GM23338 (cell line): ENCODE results near the gene FRMPD1. TPM values are rescaled to one million over a fixed set of nuclear protein-coding genes. Genes with fewer than 3 reads are reported as not detected.

Experiments used
- ATAC-seq: fragments of 200-7000 bp; cut with Tn5 transposase; 3 replicates; pipeline ENCODE4 v1.9.1; 2020
- DNase-seq: peaks from one replicate; pipeline ENCODE4 v3.0.0-alpha.2; 2015; ENCODE audit warnings: low spot score
- H2AFZ ChIP-seq: fragments of 200-600 bp; sonication (generic); 2 replicates; pipeline ENCODE4 v1.8.0; 2016; ENCODE audit warnings: antibody characterized with exemption, mild to moderate bottlenecking, moderate library complexity
- H3F3A ChIP-seq: fragments of 200-600 bp; sonication (generic); replicated peaks from 2 replicates; pipeline ENCODE4 v1.8.0; 2017; ENCODE audit warnings: antibody characterized with exemption, mixed run types, low read depth
- H3K27ac ChIP-seq: fragments of 200-600 bp; sonication (generic); 2 replicates; pipeline ENCODE4 v1.6.1; 2016; ENCODE audit warnings: low read depth
- H3K27me3 ChIP-seq: fragments of 200-600 bp; sonication (generic); 2 replicates; pipeline ENCODE4 v1.8.0; 2016; ENCODE audit warnings: mild to moderate bottlenecking, mixed run types, moderate library complexity; ENCODE audit not compliant: insufficient read depth
- H3K36me3 ChIP-seq: fragments of 200-600 bp; sonication (generic); 2 replicates; pipeline ENCODE4 v1.8.0; 2016; ENCODE audit warnings: mild to moderate bottlenecking; ENCODE audit not compliant: insufficient read depth
- H3K4me1 ChIP-seq: fragments of 200-600 bp; sonication (generic); 2 replicates; pipeline ENCODE4 v1.8.0; 2016; ENCODE audit warnings: mild to moderate bottlenecking, moderate library complexity; ENCODE audit not compliant: insufficient read depth
- H3K4me2 ChIP-seq: fragments of 200-600 bp; sonication (generic); 2 replicates; pipeline ENCODE4 v1.7.1; 2017; ENCODE audit warnings: mixed run types
- H3K4me3 ChIP-seq: fragments of 200-600 bp; sonication (generic); 2 replicates; pipeline ENCODE4 v1.6.1; 2016; ENCODE audit warnings: mixed run types
- H3K79me2 ChIP-seq: fragments of 200-600 bp; sonication (generic); replicated peaks from 2 replicates; pipeline ENCODE4 v1.8.0; 2017; ENCODE audit warnings: mild to moderate bottlenecking; ENCODE audit not compliant: insufficient read depth
- H3K9me2 ChIP-seq: fragments of 200-600 bp; sonication (generic); 2 replicates; pipeline ENCODE4 v1.8.0; 2017; ENCODE audit not compliant: insufficient read depth
- H4K20me1 ChIP-seq: fragments of 200-600 bp; sonication (generic); replicated peaks from 2 replicates; pipeline ENCODE4 v1.8.0; 2017; ENCODE audit warnings: mild to moderate bottlenecking; ENCODE audit not compliant: insufficient read depth
- H3K27ac Mint-ChIP-seq: 2 replicates; pipeline ENCODE4 v1.8.0; 2020; ENCODE audit warnings: inconsistent platforms, mild to moderate bottlenecking, moderate library complexity, mixed read lengths
- H3K27me3 Mint-ChIP-seq: 3 replicates; pipeline ENCODE4 v1.8.0; 2022; ENCODE audit warnings: low read depth, mild to moderate bottlenecking, moderate library complexity, mixed read lengths, inconsistent platforms; ENCODE audit not compliant: insufficient read depth, poor library complexity
- H3K36me3 Mint-ChIP-seq: 3 replicates; pipeline ENCODE4 v1.8.0; 2021; ENCODE audit warnings: low read depth, mild to moderate bottlenecking, inconsistent platforms, moderate library complexity, mixed read lengths
- H3K4me1 Mint-ChIP-seq: 3 replicates; pipeline ENCODE4 v1.8.0; 2020; ENCODE audit warnings: mild to moderate bottlenecking, inconsistent platforms, mixed read lengths
- H3K4me3 Mint-ChIP-seq: 3 replicates; pipeline ENCODE4 v1.8.0; 2021; ENCODE audit warnings: moderate library complexity, mild to moderate bottlenecking, inconsistent platforms, mixed read lengths
- H3K9me3 Mint-ChIP-seq: 3 replicates; pipeline ENCODE4 v1.8.0; 2020; ENCODE audit warnings: moderate library complexity, mild to moderate bottlenecking, inconsistent platforms, mixed read lengths
- ETS1 ChIP-seq: IDR thresholded peaks from 2 replicates; pipeline ENCODE4 v1.6.1; 2016; ENCODE audit warnings: antibody characterized with exemption
- EZH2phosphoT487 ChIP-seq: fragments of 200-600 bp; sonication (generic); IDR thresholded peaks from one replicate; pipeline ENCODE4 v1.8.1; 2018; ENCODE audit warnings: antibody characterized with exemption; ENCODE audit not compliant: unreplicated experiment
- NANOG ChIP-seq: IDR thresholded peaks from 2 replicates; pipeline ENCODE4 v1.6.1; 2016; ENCODE audit warnings: antibody characterized with exemption, borderline replicate concordance
- REST ChIP-seq: IDR thresholded peaks from one replicate; pipeline ENCODE4 v1.6.1; 2018; ENCODE audit warnings: antibody characterized with exemption; ENCODE audit not compliant: unreplicated experiment
- ZNF331 ChIP-seq: fragments of 250-450 bp; sonication (Bioruptor Pico); IDR thresholded peaks from 2 replicates; pipeline ENCODE4 v1.5.0; 2020; ENCODE audit warnings: low read depth, mild to moderate bottlenecking, moderate library complexity
- ZNF462 ChIP-seq: fragments of 250-450 bp; sonication (Bioruptor Pico); IDR thresholded peaks from 2 replicates; pipeline ENCODE4 v1.5.0; 2020; ENCODE audit warnings: mild to moderate bottlenecking, moderate library complexity
- polyA plus RNA-seq: library from polyadenylated mRNA; unstranded; fragments of >200 nt; fragmentation: Nextera tagmentation; extraction: Ambion mirVana; gene quantifications from 2 replicates; pipeline ENCODE4 v1.2.1, GENCODE V29; 2016
- total RNA-seq: library from RNA; depleted of rRNA; stranded (reverse); fragments of >200 nt; shearing (Covaris generic); gene quantifications from 2 replicates; pipeline ENCODE4 v1.2.3, GENCODE V29; 2014
- TF ChIP-seq, protein P1 (sequence below), 2 experiments: fragments of 200-600 bp in 1 of 2; sonication (generic) in 1 of 2; conservative IDR thresholded peaks; 2 replicates each; pipeline versions ENCODE4 v1.5.1 to v1.6.1; 2016 to 2017; ENCODE audit warnings: antibody characterized with exemption in 2 of 2, low read depth in 2 of 2, mild to moderate bottlenecking in 2 of 2, moderate library complexity in 1 of 2

Gene FRMPD1
- total and polyA plus RNA-seq, 2 experiments from 2014 or later, result 0.23 to 0.63 TPM

DNA sequence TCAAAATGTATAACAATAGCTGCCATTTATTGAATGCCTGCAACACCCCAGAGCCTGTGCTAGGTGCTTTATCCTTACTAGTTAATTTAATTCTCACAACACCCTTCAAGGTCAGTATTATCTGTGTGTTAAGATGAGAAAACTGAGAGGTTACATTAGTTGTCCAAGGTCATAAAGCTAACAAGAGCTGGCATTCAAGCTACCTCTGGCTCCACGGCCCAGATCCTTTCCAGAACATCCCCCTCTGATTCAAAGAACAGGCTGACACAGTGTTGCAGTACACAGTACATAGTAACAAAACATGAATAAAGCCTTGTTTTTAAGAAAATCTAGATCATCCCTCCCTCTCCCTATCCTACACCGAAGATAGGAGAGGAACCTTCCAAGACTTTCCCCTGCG, 9.4 kb upstream of the FRMPD1 start:
- Histone ChIP-seq H3K4me2 (no peak overlapping the region), H3K4me1 (no peaks in the 10 kb centered on the region), H3K27me3 (peaks cover 5% of the 10 kb centered on the region; the same call in 1 of the 2 replicates), H3K27ac (no peak overlapping the region), H2AFZ (no peak overlapping the region), H3F3A (no peaks in the 10 kb centered on the region), H3K9me2 (no peaks in the 10 kb centered on the region), H3K36me3 (no peaks in the 10 kb centered on the region), H3K4me3 (no peak overlapping the region), H4K20me1 (no peaks in the 10 kb centered on the region), H3K79me2 (no peaks in the 10 kb centered on the region)
- Mint-ChIP-seq H3K4me1 (peaks cover 5% of the 10 kb centered on the region; the same call in 1 of the 3 replicates), H3K9me3 (no peaks in the 10 kb centered on the region), H3K27ac (no peak overlapping the region), H3K4me3 (no peak overlapping the region), H3K27me3 (peaks cover 1% of the 10 kb centered on the region), H3K36me3 (no peaks in the 10 kb centered on the region)
- no peak for DNase-seq
- TF ChIP-seq ETS1, result no peak
- TF ChIP-seq REST, result no peak
- TF ChIP-seq, protein P1, sequence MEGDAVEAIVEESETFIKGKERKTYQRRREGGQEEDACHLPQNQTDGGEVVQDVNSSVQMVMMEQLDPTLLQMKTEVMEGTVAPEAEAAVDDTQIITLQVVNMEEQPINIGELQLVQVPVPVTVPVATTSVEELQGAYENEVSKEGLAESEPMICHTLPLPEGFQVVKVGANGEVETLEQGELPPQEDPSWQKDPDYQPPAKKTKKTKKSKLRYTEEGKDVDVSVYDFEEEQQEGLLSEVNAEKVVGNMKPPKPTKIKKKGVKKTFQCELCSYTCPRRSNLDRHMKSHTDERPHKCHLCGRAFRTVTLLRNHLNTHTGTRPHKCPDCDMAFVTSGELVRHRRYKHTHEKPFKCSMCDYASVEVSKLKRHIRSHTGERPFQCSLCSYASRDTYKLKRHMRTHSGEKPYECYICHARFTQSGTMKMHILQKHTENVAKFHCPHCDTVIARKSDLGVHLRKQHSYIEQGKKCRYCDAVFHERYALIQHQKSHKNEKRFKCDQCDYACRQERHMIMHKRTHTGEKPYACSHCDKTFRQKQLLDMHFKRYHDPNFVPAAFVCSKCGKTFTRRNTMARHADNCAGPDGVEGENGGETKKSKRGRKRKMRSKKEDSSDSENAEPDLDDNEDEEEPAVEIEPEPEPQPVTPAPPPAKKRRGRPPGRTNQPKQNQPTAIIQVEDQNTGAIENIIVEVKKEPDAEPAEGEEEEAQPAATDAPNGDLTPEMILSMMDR (conservative IDR thresholded peaks at IDR 0.05; ENCODE audit: low read depth in 2 of 2), result no peak
- ATAC-seq, result no peak

DNA sequence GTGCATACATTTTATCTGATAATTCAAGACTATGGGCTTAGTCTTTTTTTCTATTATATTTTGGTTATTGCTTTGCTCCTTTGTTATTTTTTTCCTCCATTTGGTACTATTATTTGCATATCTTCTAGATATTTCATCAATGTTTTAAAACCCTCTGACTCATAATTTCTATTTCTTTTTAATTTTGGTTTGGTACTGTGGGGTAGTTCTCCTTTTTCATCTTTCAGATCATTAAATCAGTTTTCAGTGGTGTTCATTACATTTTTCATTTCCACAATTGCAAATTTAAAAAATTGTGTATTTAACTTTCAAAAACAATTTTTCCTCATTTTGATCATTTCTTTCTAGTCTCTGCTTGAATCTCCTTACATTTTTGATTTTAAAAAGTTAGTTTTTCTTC, 7.5 kb upstream of the FRMPD1 start:
- Mint-ChIP-seq H3K27ac (no peak overlapping the region), H3K4me1 (peaks cover 5% of the 10 kb centered on the region; the same call in 1 of the 3 replicates), H3K4me3 (no peak overlapping the region), H3K9me3 (no peaks in the 10 kb centered on the region), H3K36me3 (no peaks in the 10 kb centered on the region), H3K27me3 (peaks cover 2% of the 10 kb centered on the region)
- no peaks in the 10 kb centered on the region for H4K20me1 ChIP-seq
- no peak overlapping the region for H3K4me3 ChIP-seq
- no peaks in the 10 kb centered on the region for H3K79me2 ChIP-seq
- H3K9me2 ChIP-seq, result no peaks in the 10 kb centered on the region
- H3K27ac ChIP-seq, result no peak overlapping the region
- H3K4me1 ChIP-seq, result no peaks in the 10 kb centered on the region
- peaks cover 10% of the 10 kb centered on the region; the same call in 1 of the 2 replicates for H3K27me3 ChIP-seq
- H3K4me2 ChIP-seq, result no peak overlapping the region
- no peak overlapping the region for H2AFZ ChIP-seq
- DNase-seq, result no peak
- no peaks in the 10 kb centered on the region for H3K36me3 ChIP-seq
- no peaks in the 10 kb centered on the region for H3F3A ChIP-seq
- no peak for ATAC-seq
- TF ChIP-seq NANOG (no peak), ETS1 (no peak), ZNF331 (CRISPR knock-in tag) (no peak), EZH2phosphoT487 (no peak), ZNF462 (CRISPR knock-in tag) (no peak)
